WERI-Rb-1 (cell line): ENCODE measurements around the gene DPEP2.
A peak's percentile ranks its signal among the peaks of the same experiment; 100 is the strongest.
"Not testable (repeated sequence)": the region's sequence is repeated elsewhere in the genome, so short reads cannot be mapped to it uniquely, and the experiment has no call there.

Source experiments
- DNase-seq: peaks from one replicate; pipeline ENCODE4 v3.0.0-alpha.2; 2020
- H3K27ac ChIP-seq: fragments of 250-450 bp; sonication (Bioruptor Pico); 2 replicates; pipeline ENCODE4 v1.5.1; 2020; ENCODE audit warnings: mild to moderate bottlenecking, moderate library complexity
- H3K27me3 ChIP-seq: fragments of 250-450 bp; sonication (Bioruptor Pico); 2 replicates; pipeline ENCODE4 v1.5.1; 2021; ENCODE audit warnings: mild to moderate bottlenecking, low read depth, moderate library complexity; ENCODE audit not compliant: insufficient read depth, severe bottlenecking
- H3K36me3 ChIP-seq: fragments of 250-450 bp; sonication (Bioruptor Pico); 2 replicates; pipeline ENCODE4 v1.5.1; 2020; ENCODE audit warnings: mild to moderate bottlenecking, moderate library complexity
- H3K4me3 ChIP-seq: 2 replicates; pipeline ENCODE4 v1.5.1; 2011; ENCODE audit warnings: low read depth, mild to moderate bottlenecking, control low read depth, low read length
- H3K9me3 ChIP-seq: fragments of 250-450 bp; sonication (Bioruptor Pico); 2 replicates; pipeline ENCODE4 v1.5.1; 2021; ENCODE audit warnings: mild to moderate bottlenecking, moderate library complexity; ENCODE audit not compliant: severe bottlenecking
- TF ChIP-seq, protein P1 (sequence below): IDR thresholded peaks from 2 replicates; pipeline ENCODE4 v1.5.1; 2011; ENCODE audit warnings: low read depth, mild to moderate bottlenecking, control low read depth, inconsistent platforms, low read length

DPEP2 gene

DNA sequence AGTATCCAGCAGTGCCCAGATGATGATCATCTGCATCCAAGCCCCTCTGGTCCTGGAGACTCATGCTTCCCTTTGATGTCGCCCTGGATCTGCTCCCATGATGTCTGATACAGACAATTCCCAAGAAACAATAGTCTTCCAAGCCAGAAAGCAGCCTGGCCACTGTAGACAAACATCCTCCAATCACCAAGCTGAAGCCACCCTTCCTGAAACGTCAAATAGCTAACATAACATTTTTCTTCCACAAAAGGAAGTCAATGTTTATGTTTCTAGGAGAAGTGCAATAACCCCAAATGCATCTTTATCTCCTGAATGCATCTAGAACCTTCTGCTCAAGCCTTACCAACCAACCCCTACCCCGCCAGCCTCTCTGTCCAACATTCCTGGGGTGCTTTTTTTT, 1.2 kb upstream of the DPEP2 start:
- Histone ChIP-seq H3K27ac (no peak overlapping the region), H3K4me3 (no peak overlapping the region), H3K9me3 (no peaks in the 10 kb centered on the region), H3K36me3 (no peaks in the 10 kb centered on the region), H3K27me3 (no peaks in the 10 kb centered on the region)
- TF ChIP-seq, protein P1, sequence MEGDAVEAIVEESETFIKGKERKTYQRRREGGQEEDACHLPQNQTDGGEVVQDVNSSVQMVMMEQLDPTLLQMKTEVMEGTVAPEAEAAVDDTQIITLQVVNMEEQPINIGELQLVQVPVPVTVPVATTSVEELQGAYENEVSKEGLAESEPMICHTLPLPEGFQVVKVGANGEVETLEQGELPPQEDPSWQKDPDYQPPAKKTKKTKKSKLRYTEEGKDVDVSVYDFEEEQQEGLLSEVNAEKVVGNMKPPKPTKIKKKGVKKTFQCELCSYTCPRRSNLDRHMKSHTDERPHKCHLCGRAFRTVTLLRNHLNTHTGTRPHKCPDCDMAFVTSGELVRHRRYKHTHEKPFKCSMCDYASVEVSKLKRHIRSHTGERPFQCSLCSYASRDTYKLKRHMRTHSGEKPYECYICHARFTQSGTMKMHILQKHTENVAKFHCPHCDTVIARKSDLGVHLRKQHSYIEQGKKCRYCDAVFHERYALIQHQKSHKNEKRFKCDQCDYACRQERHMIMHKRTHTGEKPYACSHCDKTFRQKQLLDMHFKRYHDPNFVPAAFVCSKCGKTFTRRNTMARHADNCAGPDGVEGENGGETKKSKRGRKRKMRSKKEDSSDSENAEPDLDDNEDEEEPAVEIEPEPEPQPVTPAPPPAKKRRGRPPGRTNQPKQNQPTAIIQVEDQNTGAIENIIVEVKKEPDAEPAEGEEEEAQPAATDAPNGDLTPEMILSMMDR, result no peak
- no peak for DNase-seq

DNA sequence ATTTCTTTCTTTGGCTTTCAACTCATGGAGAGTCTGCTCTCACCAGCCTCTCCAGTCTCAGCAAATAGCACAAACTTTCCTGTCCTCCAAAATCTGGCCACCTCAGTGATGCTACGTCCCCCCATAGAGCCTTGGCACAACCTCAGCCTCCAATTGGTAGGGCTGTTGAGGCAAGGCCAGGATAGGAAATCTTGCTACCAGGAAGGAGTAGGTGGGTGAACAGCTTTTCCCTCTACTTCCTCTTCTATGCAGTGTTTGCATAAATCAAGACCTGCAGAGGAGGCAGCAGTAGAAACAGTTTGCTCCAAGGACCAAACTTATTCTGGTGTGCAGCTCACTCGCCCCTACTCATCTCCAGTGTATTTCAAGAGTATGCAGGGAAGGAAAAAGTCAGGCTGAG, 701 bp upstream of the DPEP2 start:
- Histone ChIP-seq H3K36me3 (no peaks in the 10 kb centered on the region), H3K4me3 (no peak overlapping the region), H3K27ac (no peak overlapping the region), H3K9me3 (no peaks in the 10 kb centered on the region), H3K27me3 (no peaks in the 10 kb centered on the region)
- TF ChIP-seq, protein P1, result no peak
- no peak for DNase-seq

DNA sequence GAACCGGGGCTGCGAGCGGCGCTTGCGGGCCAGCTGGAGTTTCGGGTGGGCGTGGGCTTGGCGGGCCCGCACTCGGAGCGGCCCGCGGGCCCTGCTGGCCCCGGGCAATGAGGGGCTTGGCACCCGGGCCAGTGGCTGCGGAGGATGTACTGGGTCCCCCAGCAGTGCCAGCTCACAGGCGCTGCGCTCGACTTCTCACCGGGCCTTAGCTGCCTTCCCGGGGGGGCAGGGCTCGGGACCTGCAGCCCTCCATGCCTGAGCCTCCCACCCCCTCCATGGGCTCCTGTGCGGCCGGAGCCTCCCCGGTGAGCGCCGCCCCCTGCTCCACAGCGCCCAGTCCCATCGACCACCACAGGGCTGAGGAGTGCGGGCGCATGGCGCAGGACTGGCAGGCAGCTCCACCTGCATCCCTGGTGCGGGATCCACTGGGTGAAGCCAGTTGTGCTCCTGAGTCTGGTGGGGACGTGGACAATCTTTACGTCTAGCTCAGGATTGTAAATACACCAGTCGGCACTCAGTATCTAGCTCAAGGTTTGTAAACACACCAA, 979 bp downstream of the DPEP2 start:
- not testable (repeated sequence) for H3K27ac ChIP-seq, H3K4me3 ChIP-seq, H3K9me3 ChIP-seq, H3K36me3 ChIP-seq, DNase-seq, H3K27me3 ChIP-seq

DNA sequence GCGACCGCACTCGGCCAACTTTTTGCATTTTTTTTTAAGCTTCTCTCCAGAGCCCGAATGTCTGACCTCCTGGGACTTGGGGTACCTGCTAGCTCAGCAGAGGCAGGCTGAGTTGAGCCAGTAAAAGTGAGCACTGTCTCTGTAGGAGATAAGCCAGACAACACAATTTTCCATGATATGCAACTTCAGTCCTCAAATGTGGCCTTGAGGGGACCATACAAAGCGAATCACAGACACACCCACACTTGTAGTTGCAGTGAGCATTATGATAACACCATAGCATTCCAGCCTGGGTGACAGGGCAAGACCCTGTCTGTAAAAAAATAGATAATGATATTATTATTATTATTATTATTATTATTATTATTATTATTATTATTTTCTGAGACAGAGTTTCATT, 2.6 kb downstream of the DPEP2 start:
- no peak for DNase-seq
- TF ChIP-seq, protein P1, result no peak
- no peaks in the 10 kb centered on the region for H3K36me3 ChIP-seq
- no peak overlapping the region for H3K27ac ChIP-seq
- no peak overlapping the region for H3K4me3 ChIP-seq
- no peaks in the 10 kb centered on the region for H3K9me3 ChIP-seq
- H3K27me3 ChIP-seq, result no peaks in the 10 kb centered on the region

DNA sequence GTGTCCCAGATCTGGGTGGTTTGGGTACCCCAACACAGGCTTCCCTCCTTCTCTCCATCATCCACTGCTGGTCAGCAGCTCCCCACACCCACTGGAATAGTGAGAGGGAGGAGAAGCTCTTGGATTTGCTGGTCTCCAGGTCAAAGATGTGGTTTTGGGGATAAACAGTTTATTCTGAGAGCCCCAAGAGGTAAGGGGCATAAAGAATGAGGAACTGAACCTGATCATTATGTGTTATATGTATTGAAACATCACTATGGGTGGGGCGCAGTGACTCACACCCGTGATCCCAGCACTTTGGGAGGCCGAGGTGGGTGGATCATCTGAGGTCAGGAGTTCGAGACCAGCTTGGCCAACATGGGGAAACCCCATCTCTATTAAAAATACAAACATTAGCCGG, 3.9 kb downstream of the DPEP2 start:
- Histone ChIP-seq H3K36me3 (no peaks in the 10 kb centered on the region), H3K4me3 (no peak overlapping the region), H3K9me3 (no peaks in the 10 kb centered on the region), H3K27ac (no peak overlapping the region), H3K27me3 (no peaks in the 10 kb centered on the region)
- TF ChIP-seq, protein P1, result no peak
- no peak for DNase-seq

DNA sequence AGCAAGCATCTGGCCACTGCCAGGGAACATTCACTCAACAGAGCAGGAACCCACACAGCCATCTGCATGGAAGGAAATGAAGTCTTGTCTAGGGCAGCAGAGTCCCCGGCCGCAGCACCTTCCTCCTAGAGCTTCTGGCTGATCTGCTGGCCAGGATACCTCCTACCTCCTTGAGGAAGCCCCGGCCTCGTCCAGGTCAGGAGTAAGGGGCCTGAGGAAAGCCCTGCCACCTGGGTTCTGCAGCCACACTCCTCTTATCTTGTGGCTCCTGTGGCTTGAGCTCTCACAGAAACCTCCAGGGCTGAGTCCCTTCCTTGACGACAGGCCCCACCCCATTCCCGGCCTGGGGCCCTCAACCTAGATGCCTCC, 5.3 kb downstream of the DPEP2 start:
- 0 out of 2 replicates have a peak overlapping the region, but pooled peaks have one; percentile 26 for H3K27ac ChIP-seq
- not testable (repeated sequence) for H3K4me3 ChIP-seq, H3K36me3 ChIP-seq, H3K27me3 ChIP-seq, DNase-seq, H3K9me3 ChIP-seq

DNA sequence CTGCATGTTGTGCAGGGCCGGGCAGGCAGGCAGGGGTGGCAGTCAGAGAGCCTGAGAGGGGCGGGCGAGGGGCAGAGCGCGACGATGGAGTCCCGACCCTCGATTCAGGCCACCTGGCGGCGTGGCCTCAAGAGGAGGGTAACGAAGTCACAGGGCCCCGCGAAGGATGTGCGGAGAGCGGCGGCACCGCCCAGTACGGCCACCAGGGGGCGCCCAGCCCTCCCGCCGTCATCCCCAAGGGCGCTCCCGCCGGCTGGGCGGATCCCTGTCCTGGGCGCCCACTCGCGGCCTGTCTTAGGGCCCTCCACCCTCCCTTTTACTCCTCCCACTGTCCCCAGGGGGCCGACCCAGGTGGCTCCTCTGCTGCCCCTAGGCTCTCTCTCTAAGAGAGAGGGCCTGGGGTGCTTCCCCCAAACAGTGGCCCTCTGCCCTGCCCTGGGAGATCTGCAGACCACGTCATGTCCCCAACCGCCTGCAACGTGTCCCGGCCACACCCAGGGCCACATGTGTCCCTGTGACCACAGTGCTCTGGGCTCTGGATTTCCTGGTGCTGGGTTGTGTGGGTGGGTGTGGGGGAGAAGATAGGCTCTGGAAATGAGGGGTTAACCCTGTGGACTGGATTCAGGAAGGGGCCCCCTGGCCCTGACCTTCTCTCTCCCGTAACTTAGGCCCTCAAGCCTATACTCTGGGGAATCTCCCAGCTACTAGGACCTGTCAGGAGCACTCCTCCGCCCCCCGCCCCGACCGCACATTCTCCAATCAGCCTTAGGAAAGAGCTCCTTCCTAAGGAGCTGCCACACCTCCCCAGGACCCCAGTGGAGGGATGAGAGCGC, 5.9 kb downstream of the DPEP2 start:
- Histone ChIP-seq H3K27me3 (no peaks in the 10 kb centered on the region), H3K27ac (peak overlapping the region; percentile 26; the same call in 1 of the 2 replicates), H3K9me3 (no peaks in the 10 kb centered on the region), H3K4me3 (no peak overlapping the region), H3K36me3 (no peaks in the 10 kb centered on the region)
- TF ChIP-seq, protein P1, result peak; percentile 97
- DNase-seq, result peak; percentile 84
